GM23248 (cell line): ENCODE data around the gene LGI2.

ENCODE experiments used
- EZH2 ChIP-seq: fragments of 200-600 bp; sonication (generic); IDR thresholded peaks from 2 replicates; pipeline ENCODE4 v1.6.1; 2018; ENCODE audit warnings: antibody characterized with exemption, mild to moderate bottlenecking; ENCODE audit not compliant: insufficient read depth, poor library complexity, severe bottlenecking
- EZH2phosphoT487 ChIP-seq: fragments of 200-600 bp; sonication (generic); IDR thresholded peaks from 2 replicates; pipeline ENCODE4 v1.6.1; 2018; ENCODE audit warnings: antibody characterized with exemption, moderate library complexity, mild to moderate bottlenecking, low read depth; ENCODE audit not compliant: insufficient read depth

DNA sequence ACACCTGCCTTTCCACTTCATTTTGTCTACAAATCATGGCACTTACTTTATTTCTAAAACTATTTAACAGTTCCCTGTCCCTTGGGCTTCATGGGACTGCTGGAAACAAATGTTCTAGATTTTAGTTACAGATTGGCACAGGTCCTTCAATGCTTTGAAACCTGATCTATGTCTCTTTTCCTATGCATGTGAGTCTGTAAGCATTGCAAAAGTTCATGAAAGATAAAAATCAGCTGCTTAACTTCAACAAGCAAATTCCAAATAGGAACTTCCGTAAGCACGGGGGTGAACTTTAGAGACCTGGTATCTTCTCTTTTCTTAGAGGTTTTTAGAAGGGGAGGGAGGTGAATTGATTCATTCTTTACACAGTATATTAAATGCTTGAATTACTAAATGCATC is 9.5 kb downstream of the LGI2 start:
- TF ChIP-seq EZH2phosphoT487 (no peak), EZH2 (no peak)
